ENCODE data around the gene TPRN. TPM values are rescaled to one million over a fixed set of nuclear protein-coding genes. Genes with fewer than 3 reads are reported as not detected.

Gene TPRN
- total RNA-seq, 1 experiment from 2014 or later, result 24.9 TPM

DNA sequence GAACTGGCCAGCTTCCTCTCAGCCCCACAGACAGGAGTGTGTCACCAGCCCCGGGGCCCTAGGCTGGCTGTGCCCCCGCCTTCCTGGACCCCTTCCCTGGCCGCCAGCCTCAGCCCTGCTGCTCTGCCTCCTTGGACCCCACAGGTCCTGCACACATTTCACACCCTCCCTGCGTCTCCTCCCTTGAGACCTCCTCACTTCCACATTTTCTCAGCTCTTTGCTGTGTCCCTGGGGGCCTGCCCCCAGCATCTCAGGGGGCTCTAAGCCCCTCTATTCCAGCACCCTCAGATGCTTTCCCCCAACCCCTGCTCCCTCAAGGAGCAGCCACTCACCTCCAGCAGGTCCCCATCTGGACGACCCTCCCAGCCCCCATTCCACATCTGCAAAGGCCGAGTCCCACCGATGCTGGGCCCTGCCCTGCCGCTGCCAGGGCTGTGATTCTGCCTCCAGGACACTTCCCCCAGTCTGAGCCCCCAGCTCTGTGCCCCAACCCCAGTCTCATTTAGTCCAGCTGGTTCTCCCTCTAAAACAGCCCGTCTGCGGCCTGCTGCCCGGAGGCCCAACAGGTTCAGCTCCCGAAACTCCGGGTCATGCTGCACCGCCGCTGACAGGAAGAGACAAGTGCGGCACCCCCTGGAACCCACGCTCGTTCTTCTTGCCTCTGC, 34.4 kb upstream of the TPRN start:
- no peak for TF ChIP-seq FOSL1 (IDR thresholded peaks at IDR 0.05; ENCODE audit: low read depth)
- TF ChIP-seq SRF (IDR thresholded peaks at IDR 0.05; ENCODE audit: low read depth), result no peak
- no peak for TF ChIP-seq EZH2phosphoT487 (IDR thresholded peaks at IDR 0.05; ENCODE audit: borderline replicate concordance)
- TF ChIP-seq, protein P1, sequence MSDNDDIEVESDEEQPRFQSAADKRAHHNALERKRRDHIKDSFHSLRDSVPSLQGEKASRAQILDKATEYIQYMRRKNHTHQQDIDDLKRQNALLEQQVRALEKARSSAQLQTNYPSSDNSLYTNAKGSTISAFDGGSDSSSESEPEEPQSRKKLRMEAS (IDR thresholded peaks at IDR 0.05), result no peak
- TF ChIP-seq YY1 (IDR thresholded peaks at IDR 0.05; ENCODE audit: extremely low read depth, insufficient replicate concordance, low read depth, low read length), result no peak
- no peak for TF ChIP-seq POLR2AphosphoS5 (IDR thresholded peaks at IDR 0.05; ENCODE audit: low read depth, low read length)
- no peak for TF ChIP-seq POLR2A (IDR thresholded peaks at IDR 0.05; ENCODE audit: borderline replicate concordance, extremely low read depth, insufficient read depth, insufficient read length)
- TF ChIP-seq, protein P2, sequence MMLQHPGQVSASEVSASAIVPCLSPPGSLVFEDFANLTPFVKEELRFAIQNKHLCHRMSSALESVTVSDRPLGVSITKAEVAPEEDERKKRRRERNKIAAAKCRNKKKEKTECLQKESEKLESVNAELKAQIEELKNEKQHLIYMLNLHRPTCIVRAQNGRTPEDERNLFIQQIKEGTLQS (IDR thresholded peaks at IDR 0.05), result no peak
- TF ChIP-seq CEBPB (IDR thresholded peaks at IDR 0.05; ENCODE audit: low read depth), result no peak
- no peak for TF ChIP-seq CBX3 (IDR thresholded peaks at IDR 0.05; ENCODE audit: low read depth)
- no peak for TF ChIP-seq JUND (IDR thresholded peaks at IDR 0.05)
- TF ChIP-seq, protein P3, sequence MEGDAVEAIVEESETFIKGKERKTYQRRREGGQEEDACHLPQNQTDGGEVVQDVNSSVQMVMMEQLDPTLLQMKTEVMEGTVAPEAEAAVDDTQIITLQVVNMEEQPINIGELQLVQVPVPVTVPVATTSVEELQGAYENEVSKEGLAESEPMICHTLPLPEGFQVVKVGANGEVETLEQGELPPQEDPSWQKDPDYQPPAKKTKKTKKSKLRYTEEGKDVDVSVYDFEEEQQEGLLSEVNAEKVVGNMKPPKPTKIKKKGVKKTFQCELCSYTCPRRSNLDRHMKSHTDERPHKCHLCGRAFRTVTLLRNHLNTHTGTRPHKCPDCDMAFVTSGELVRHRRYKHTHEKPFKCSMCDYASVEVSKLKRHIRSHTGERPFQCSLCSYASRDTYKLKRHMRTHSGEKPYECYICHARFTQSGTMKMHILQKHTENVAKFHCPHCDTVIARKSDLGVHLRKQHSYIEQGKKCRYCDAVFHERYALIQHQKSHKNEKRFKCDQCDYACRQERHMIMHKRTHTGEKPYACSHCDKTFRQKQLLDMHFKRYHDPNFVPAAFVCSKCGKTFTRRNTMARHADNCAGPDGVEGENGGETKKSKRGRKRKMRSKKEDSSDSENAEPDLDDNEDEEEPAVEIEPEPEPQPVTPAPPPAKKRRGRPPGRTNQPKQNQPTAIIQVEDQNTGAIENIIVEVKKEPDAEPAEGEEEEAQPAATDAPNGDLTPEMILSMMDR (IDR thresholded peaks at IDR 0.05 in 2 of 3, conservative IDR thresholded peaks at IDR 0.05 in 1 of 3; ENCODE audit: borderline replicate concordance in 1 of 3, insufficient read depth in 1 of 3, low read depth in 2 of 3, low read length in 2 of 3), result no peak
- TF ChIP-seq TCF7L2 (IDR thresholded peaks at IDR 0.05; ENCODE audit: borderline replicate concordance, extremely low read depth, insufficient read depth, insufficient read length), result no peak
- no peak for TF ChIP-seq ZNF274 (IDR thresholded peaks at IDR 0.05; ENCODE audit: low read depth, low read length)
- no peak for TF ChIP-seq ZFX (IDR thresholded peaks at IDR 0.05)
- no peak for TF ChIP-seq EZH2 (IDR thresholded peaks at IDR 0.05)
- TF ChIP-seq SP1 (IDR thresholded peaks at IDR 0.05; ENCODE audit: low read depth), result no peak
- H3K9ac ChIP-seq (ENCODE audit: low read length), result no peak overlapping the region
- no peaks in the 10 kb centered on the region for H3K27me3 ChIP-seq (ENCODE audit: insufficient read depth, low read length)
- ChIA-PET POLR2A (no interaction called here), CTCF (no interaction called here), RAD21 (ENCODE audit: low non-redundant PET in 1 of 2, low total read pairs in 2 of 2, uncharacterized antibody in 2 of 2, unreplicated experiment in 2 of 2) (no interaction called here)
- H3K9me3 ChIP-seq (ENCODE audit: control insufficient read depth in 1 of 2, insufficient read depth in 1 of 2, low read depth in 1 of 2, low read length in 2 of 2), result no peaks in the 10 kb centered on the region
- DNase-seq (ENCODE audit: low read depth, low spot score) (no peak), ATAC-seq (no peak)
- no TSS peak for BruUV-seq (replicated peaks)
- peaks cover 15% of the 10 kb centered on the region for H3K79me2 ChIP-seq (ENCODE audit: insufficient read depth, low read length)
- H3K27ac ChIP-seq (ENCODE audit: low read depth, low read length), result no peak overlapping the region
- H3K9me2 ChIP-seq (ENCODE audit: insufficient read depth), result no peaks in the 10 kb centered on the region
- H3K4me3 ChIP-seq (replicated peaks in 1 of 2; ENCODE audit: low read depth in 1 of 2, low read length in 2 of 2), result no peak overlapping the region
- no peak overlapping the region for H3K4me2 ChIP-seq (ENCODE audit: low read length)
- no peak overlapping the region for H2AFZ ChIP-seq (ENCODE audit: low read depth, low read length, poor library complexity, severe bottlenecking)
- intact Hi-C loops (cut with micrococcal nuclease), result no loop called here
- H4K20me1 ChIP-seq (ENCODE audit: insufficient read depth), result no peaks in the 10 kb centered on the region
- no peaks in the 10 kb centered on the region for H3K36me3 ChIP-seq (ENCODE audit: control insufficient read depth in 1 of 2, insufficient read depth in 2 of 2, low read length in 2 of 2)
- peaks cover 23 to 46% of the 10 kb centered on the region in 2 experiments for H3K4me1 ChIP-seq (ENCODE audit: control insufficient read depth in 1 of 2, insufficient read depth in 2 of 2, low read length in 2 of 2)
